Measurements from ENCODE around the gene PRKCA.

The PRKCA gene

DNA sequence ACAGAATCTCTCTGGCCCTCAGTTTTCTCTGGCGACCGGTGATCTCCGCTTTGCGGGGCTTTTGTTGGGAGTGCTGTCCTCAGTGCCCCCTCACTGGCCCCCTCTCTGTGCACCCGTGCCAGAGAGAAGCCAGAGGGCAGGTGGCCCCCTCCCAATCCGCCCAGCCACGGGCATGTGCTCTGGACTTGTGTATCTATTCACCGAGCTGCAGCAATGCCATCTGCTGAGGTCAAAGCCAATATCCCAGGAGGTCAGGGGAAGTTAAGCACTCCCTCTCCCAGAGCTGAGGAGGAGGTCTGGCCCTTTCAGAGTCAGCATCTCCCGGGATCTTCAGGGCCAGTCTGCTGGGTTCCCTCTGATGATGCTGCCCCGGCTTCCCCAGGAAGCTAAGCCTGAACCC, 537.6 kb downstream of the PRKCA start:
- TF ChIP-seq, protein P1, sequence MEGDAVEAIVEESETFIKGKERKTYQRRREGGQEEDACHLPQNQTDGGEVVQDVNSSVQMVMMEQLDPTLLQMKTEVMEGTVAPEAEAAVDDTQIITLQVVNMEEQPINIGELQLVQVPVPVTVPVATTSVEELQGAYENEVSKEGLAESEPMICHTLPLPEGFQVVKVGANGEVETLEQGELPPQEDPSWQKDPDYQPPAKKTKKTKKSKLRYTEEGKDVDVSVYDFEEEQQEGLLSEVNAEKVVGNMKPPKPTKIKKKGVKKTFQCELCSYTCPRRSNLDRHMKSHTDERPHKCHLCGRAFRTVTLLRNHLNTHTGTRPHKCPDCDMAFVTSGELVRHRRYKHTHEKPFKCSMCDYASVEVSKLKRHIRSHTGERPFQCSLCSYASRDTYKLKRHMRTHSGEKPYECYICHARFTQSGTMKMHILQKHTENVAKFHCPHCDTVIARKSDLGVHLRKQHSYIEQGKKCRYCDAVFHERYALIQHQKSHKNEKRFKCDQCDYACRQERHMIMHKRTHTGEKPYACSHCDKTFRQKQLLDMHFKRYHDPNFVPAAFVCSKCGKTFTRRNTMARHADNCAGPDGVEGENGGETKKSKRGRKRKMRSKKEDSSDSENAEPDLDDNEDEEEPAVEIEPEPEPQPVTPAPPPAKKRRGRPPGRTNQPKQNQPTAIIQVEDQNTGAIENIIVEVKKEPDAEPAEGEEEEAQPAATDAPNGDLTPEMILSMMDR (IDR thresholded peaks at IDR 0.05; ENCODE audit: low read length, missing control alignments), result no peak
- DNase-seq (ENCODE audit: low read depth), result no peak
- no peak overlapping the region for H3K4me3 ChIP-seq (replicated peaks; ENCODE audit: low read depth, low read length)

DNA sequence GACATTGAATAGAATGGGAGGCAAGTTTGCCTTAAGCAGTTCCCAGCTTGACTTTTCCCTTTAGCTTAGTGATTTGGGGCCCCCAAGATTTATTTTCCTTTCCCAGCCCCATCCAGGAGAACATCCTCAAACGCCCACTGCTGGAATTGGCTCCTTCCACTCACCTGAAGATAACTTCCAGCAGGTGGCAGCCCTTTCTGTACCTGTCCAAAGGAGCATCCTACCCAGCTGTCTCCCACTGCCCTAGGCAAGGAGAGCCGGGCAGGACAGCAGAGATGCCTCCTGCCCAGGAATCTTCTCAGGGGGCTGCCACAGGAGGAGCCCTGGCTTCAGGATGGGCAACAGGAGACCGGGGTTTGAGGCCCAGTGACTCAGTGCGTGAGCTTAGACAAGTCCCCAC, 538.9 kb downstream of the PRKCA start:
- TF ChIP-seq, protein P1 (IDR thresholded peaks at IDR 0.05; ENCODE audit: low read length, missing control alignments), result no peak
- H3K4me3 ChIP-seq (replicated peaks; ENCODE audit: low read depth, low read length), result no peak overlapping the region
- no peak for DNase-seq (ENCODE audit: low read depth)

DNA sequence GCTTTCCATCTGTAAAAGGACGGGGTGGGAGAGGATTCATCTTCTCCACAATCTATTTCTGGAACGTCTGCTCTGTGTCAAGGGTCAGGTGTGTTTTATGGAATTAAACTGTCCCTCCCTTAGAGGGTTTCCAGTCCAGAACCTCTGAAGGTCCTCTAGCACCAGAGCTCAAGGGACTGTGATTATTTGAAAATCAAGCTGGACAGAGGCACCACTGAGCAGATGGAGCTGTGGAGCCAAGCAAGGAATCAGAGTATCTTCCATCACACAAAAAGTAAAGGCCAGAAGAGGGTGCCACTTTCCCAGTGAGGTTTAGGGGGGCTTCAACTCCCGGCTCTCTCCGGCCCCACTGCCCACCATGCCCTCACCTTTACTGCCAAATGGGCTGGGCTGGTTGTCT, 539.3 kb downstream of the PRKCA start:
- no peak overlapping the region for H3K4me3 ChIP-seq (replicated peaks; ENCODE audit: low read depth, low read length)
- TF ChIP-seq, protein P1 (IDR thresholded peaks at IDR 0.05; ENCODE audit: low read length, missing control alignments), result no peak
- DNase-seq (ENCODE audit: low read depth), result no peak

DNA sequence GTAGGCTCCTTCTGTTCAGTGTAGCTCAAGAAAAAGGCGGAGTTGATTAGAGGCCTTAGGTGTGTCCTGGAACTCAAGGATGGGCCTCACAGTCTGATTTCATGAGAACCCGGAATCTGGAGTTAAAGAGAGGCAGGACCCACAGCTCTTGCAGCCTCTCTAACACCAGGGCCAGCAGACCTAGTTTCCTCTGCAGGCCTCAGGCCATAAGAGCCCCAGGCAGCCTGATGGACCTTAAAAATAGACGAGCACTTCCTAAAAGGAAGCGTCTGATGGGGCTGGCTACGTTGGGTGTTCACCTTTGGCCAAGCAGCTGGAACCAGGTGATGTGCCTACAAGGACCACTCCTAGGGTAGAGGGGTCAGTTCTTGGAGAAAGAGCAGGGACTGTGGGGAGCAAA, 540.1 kb downstream of the PRKCA start:
- no peak for DNase-seq (ENCODE audit: low read depth)
- H3K4me3 ChIP-seq (replicated peaks; ENCODE audit: low read depth, low read length), result no peak overlapping the region
- TF ChIP-seq, protein P1 (IDR thresholded peaks at IDR 0.05; ENCODE audit: low read length, missing control alignments), result no peak

DNA sequence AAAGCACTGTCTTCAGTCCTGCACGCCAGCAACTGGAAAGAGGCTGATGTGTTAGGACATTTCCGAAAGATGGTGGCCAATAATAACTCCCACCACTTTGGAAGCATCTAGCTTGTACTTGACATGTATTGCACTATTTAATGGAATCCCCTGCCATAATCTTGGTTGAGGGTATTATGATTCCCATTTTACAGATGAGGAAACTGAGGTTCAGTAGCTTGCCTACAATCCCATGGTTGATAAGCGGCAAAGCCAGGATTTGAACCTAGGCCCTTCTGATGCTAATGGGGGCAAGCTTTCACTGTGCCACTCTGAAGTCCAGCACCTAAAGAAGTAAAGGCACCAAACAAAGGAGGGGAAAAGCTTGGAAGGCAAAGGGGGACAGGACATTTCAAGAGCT, 540.5 kb downstream of the PRKCA start:
- DNase-seq (ENCODE audit: low read depth), result no peak
- H3K4me3 ChIP-seq (replicated peaks; ENCODE audit: low read depth, low read length), result no peak overlapping the region
- TF ChIP-seq, protein P1 (IDR thresholded peaks at IDR 0.05; ENCODE audit: low read length, missing control alignments), result no peak

DNA sequence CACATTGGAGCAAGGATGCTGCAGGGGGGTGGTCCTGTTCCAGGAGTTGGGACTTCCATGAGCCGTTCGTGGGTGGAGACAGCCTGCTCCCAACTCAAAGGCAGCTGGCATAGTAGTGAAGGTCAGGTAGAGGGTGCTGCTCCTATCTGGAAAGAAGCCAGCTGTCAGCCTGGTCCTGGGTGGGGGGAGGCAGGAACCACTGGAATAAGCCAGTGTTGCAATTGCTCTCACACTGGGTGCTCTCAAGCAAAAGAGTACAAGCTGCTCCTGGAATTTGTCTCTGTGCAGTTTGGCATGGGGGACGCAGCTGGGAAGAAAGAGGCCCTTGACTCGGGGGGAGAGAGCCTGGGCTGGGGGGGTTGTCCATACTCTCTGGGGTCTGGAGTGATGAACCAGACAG, 541.2 kb downstream of the PRKCA start:
- TF ChIP-seq, protein P1 (IDR thresholded peaks at IDR 0.05; ENCODE audit: low read length, missing control alignments), result no peak
- DNase-seq (ENCODE audit: low read depth), result no peak

DNA sequence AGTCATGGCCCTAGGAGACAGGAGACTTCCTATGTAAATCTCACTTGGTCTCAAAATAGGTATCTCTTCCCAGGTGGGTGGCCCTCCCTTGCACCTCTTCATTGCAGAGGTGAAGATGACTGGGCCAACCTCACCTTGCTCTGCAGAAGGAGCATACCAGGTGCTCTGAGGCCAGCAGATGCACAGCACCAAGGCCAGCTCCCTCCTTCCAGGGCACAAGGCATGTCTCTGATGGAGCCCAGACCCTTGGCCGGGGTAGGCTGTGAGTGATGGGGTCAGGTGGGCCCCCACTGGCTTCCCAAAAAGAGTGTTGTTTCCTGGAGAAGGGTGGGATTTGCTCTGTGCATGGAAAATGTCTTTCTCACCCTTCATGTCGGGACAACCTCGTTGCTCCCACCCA, 545.3 kb downstream of the PRKCA start:
- no peak overlapping the region for H3K4me3 ChIP-seq (replicated peaks; ENCODE audit: low read depth, low read length)
- DNase-seq (ENCODE audit: low read depth), result no peak
- TF ChIP-seq, protein P1 (IDR thresholded peaks at IDR 0.05; ENCODE audit: low read length, missing control alignments), result no peak

More for the DNA sequence above, 541.2 kb downstream of the PRKCA start:
- no peak overlapping the region for H3K4me3 ChIP-seq (replicated peaks; ENCODE audit: low read depth, low read length)
